DOHH2 (cell line): ENCODE results near the gene RBP2.

Source experiments
- EZH2phosphoT487 ChIP-seq: fragments of 200-600 bp; sonication (generic); IDR thresholded peaks from 2 replicates; pipeline ENCODE4 v1.6.1; 2017; ENCODE audit warnings: borderline replicate concordance, mild to moderate bottlenecking, antibody characterized with exemption, low read length, moderate library complexity, mixed read lengths
- TF ChIP-seq, protein P1 (sequence below): fragments of 200-600 bp; sonication (generic); IDR thresholded peaks from one replicate; pipeline ENCODE4 v1.5.1; 2014; ENCODE audit warnings: antibody characterized with exemption, mild to moderate bottlenecking, low read depth, low read length; ENCODE audit not compliant: poor library complexity, severe bottlenecking

DNA sequence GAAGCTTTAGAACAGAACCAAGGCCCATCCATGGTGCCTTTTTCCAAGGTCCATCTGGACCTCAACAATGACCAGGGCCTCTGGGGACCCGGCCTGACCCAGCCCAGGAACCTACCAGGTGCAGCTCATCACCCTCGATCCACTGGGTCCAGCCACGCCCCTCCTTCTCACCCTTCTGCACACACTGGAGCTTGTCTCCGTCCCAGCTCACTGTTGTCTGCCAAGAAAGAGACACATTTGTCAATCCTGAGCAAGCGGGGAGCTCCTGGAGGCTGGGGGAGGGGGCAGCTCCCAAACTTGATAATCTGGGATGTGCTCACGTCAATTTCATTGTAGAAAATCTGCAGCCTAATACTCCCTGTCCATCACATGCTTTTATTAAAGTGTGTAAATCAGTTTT lies 42.0 kb upstream of the RBP2 start:
- TF ChIP-seq, protein P1, sequence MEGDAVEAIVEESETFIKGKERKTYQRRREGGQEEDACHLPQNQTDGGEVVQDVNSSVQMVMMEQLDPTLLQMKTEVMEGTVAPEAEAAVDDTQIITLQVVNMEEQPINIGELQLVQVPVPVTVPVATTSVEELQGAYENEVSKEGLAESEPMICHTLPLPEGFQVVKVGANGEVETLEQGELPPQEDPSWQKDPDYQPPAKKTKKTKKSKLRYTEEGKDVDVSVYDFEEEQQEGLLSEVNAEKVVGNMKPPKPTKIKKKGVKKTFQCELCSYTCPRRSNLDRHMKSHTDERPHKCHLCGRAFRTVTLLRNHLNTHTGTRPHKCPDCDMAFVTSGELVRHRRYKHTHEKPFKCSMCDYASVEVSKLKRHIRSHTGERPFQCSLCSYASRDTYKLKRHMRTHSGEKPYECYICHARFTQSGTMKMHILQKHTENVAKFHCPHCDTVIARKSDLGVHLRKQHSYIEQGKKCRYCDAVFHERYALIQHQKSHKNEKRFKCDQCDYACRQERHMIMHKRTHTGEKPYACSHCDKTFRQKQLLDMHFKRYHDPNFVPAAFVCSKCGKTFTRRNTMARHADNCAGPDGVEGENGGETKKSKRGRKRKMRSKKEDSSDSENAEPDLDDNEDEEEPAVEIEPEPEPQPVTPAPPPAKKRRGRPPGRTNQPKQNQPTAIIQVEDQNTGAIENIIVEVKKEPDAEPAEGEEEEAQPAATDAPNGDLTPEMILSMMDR: no peak
- TF ChIP-seq EZH2phosphoT487: no peak
